Measurements from ENCODE around the gene C5.

C5 gene

DNA sequence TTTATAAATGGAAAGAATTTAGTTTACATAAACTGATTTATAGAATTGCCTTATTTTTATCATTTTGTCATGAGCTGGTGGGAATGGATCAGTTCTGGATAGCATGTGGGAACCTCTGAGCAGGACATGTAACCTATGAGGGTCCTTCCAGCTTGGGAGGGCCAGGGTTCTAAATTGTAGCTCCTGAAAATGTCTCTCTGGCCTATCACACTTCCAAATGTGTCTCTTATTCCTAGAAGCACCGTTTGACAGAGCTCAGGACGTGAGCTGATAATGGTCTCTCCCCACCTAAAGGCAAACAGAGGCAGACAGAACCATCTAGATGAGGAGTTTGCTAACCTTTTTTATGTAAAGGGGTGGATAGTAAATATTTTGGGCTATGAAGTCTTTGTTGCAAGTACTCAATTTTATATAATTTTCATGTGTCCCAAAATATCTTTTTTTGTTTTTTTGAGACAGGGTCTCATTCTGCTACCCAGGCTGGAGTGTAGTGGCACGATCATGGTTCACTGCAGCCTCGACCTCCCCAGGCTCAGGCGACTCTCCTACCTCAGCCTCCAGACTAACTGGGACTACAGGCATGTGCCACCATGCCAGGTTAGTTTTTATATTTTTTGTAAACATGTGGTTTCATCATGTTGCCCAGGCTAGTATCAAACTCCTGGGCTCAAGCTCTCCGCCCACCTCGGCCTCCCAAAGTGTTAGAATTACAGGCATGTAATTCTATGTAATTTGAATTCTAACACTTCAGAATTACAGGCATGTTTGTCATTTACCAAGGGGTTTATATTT is 127.5 kb downstream of the C5 start:
- no peak for DNase-seq

DNA sequence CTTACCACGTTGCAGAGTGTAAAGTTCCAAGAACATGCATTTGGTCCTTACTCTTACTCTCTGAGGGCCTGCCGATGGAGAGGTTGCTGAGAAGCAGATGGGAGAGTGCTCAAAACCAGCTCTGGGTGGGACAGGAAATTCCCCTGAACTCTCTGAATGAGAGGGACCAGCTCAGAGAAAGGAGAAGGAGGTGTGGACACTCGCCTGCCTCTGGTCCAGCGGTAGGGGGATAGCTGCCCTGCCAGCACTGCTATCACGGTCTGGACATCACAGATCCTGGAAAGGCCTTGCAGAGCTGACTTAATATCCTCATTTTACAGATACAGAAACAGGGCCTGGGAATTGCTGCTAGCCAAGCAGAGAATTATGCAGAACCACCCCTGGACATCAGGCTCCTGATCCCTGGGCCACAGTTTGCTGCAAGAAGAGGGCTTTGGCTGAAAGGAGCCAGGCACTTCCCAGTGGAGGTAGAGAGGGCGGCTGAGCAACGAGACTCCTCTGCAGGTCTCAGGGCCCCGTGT is 128.4 kb downstream of the C5 start:
- no peak for DNase-seq

DNA sequence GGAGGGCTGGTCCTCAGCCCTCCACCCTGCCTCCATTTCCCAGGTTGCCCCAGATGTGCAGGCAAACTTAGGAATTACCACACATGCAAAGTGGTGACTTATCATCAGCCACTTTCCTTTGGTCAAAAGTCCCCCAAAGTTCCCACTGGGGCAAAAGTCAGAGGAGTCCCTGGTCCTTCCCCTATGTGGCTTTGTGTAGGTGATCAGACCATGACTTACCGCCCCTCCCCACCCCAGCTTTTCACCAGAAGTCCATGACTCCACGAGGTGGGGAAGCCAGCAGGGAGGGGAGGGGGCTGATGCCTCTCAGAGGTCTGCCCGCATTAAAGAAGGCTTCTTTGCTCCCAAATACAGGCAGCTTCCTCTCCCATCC is 129.3 kb downstream of the C5 start:
- no peak for DNase-seq

DNA sequence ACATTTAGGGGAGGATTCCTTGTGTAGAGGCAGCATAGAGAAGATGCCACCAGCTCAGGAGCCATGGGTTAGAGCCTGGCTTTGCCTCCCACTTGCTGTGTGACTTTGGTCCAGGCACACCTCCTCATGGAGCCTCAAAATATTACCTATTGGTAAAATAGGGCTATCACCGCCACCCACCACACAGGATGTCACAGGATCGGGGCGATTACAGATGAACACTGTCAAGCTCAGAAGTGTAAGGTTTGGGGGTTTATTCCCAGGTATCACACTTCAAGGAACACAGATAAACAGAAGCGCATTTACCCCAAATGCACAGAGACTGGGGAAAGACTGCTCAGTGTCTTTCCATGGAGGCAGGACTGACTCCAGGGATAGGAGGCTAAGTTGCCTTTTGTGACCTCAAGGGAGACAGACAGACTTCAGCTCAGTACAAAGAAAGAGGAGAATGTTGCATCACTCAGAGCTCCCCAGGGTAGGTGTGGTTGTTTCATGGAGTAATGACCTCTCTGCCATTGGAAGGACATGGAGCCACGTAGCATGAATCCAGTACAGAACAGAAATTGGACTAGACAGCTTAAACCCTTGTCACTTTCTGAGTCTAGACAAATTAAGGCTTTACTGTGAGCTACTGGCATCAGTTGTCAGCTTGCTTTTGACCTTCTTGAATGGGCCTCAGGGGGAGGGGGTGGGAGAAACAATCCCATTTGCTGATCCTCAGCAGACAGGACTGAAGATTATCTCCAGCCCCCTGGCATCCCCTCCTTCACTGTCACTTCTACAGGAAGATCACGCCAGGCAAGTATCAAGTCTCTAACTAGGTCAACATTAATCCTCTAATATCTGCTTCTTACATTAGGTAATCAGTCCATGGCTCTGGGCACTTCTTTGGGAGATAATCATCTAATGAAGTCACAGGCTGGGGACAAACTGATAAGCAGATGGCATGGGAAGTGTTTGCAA is 130.0 kb downstream of the C5 start:
- DNase-seq: no peak

DNA sequence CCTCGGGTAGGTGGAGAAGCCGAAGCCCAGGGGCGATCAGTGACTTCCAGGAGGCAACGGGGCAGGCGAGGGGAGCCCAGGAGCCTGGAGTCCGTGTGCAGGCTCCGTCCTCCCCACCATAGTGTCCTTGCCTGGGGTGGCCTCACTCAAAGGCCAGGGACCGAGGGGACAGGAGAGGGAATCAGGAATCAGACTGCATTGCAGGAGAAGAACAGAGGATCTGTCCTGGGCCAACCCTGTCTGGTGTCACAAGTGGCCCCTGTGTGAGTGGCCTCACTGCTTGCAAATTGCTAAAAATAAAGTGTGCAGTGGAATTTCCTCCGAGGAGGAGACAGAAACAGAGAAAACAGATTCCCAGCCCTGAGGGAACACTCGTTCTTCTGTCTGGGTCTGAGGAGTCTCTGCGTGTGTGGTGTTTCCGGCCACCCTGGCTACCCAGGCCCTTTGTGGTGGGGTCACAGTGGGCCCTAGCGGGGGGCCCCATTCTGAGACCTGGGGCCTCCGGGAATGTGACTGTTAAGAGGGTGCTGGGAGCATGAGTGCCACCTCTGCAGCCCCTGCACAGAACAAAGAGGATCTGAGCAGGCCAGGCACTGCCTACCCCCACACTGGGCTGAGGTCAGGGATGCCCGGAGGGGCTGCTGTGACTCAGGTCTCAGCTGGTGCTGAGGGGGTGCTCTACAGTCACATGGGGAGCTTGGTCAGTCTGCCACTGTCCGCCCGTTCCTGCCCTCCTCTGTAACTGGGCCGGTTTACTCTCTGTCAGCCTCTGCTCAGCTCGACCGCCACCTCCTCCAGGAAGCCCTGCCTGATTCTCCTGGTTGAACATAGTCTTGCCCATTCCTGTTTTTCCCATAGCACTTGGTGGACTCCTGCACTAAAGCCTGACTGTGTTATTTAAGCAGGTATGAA is 130.9 kb downstream of the C5 start:
- DNase-seq: no peak

DNA sequence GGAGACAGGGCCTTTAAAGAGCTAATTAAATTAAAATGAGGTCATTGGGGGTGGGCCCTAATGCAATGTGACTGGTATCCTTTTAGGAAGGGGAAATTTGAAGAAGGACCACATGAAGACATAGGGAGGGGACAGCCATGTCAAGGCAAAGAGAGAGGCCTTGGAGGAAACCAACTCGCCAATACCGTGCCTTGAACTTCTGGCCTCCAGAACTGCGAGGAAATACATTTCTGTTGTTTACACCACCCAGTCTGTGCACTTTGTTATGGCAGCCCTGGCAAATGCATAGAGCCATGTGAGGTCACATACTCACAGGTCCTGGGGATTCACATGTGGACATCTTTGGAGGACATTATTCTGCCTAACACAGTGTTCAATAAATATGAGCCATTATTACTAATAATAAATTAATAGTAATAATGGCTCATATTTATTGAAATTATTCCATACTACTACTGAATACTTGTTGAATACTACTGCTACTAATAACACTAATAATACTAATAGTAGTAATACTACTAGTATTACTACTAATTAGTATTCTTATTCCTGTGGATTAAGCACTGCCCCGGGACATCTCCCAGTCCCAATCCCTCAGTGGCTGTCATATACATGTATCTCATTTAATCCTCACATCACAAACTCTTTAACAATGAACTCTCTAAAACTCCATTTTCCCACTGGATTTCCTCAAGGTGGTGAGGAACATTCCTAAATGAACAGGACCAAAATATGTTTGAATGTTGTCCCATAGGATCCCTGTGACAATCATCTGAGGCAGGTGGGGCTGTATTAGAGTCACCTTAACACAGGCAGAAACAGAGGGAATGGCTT is 131.9 kb downstream of the C5 start:
- DNase-seq: no peak

DNA sequence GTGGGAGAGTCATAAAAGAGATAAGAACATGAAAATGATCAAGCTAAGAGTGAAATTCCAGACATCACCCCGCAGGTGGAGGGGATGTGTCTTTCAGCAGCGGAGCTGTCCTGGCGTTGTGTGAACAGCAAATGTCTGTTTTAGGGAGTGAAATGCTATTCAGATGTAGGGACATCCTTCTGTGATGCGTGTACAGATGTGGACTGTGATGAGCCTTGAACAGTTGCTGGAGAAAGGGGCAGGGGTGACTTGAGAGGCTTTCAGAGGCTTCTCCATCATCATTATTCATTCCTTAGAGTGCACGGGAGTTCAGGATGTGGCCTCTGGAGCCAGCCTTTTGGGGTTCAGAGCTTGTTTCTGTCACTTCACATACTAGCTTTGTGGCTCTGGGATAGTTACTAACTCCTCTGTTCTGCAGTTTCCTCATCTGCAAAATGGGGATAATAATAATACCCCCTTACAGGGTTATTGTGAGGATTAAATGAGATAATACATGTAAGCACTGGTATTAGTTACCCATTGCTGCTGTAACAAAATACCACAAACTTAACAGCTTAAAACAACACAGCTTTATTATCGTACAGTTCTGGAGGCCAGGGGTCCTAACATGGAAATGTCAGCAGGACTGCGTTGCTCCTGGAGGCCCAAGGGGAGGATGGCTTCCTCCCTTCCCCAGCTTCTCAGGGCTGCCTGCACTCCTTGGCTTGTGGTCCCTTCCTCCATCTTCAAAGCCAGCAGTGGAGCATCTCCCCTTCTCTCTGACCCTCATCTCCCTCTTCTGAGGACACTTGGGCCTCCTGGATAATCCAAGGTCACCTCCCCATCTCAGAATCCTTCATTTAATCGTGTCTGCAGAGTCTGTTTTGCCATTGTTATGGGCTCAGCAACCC is 132.8 kb downstream of the C5 start:
- no peak for DNase-seq

DNA sequence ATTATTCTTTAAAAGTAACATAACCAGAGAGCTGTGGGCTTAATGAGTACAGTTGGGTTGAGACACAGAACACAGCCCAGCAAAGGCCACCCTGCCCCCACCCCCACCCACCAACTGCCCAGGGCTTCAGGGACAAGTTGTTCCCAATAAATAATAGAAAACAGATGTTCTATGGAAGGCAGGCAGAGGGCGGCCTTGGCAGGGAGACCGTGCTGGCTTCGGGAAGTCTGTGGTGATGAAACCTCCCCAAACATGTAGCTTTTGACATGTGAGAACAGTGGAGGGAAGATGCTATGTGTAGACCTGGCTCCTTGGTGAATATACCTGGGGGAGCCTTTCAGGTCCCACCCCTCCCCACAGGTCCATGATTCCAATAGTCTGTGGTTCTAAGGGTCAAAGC is 133.5 kb downstream of the C5 start:
- no peak for DNase-seq

DNA sequence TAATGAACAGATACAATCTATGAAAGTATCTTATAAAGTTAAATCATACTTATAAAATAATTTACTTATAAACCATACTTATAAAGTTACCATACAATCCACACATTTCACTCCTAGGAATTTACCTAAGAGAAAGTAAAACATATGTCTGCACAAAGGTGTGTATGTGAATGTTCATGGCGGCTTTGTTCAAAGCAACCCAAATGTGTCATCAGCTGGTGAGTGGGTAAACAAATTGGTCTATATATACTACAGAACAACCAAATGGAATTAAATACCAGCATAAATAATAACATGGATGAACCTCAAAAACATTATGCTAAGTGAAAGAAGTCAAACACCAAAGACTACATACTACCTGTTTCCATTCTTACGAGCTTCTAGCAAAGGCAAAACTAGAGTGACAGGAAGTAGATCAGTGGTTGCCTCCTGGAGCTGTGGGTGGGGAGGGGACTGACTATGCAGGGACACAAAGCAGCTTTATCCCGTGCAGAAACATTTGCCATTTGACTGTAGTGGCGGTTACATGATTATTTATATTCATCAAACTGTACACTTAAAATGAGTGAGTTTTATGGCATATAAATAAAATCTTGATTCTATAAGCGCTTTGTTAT is 134.1 kb downstream of the C5 start:
- DNase-seq: no peak

DNA sequence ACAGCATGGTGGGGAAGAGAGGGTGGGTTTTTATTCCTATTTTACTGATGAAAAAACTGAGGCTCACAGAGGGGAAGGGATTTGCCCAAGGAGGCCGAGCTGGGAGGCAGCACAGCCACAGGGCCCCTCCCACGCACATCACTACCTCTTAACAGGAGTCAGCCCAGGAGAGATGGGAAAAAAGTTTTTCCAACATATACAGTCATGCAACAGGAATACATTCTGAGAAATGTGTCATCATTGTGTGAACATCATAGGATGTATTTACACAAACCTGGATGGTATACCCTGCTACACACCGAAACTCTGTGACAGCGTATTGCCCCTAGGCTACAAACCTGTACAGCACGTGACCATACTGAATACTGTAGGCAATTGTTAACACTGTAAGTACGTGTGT is 135.1 kb downstream of the C5 start:
- no peak for DNase-seq

DNA sequence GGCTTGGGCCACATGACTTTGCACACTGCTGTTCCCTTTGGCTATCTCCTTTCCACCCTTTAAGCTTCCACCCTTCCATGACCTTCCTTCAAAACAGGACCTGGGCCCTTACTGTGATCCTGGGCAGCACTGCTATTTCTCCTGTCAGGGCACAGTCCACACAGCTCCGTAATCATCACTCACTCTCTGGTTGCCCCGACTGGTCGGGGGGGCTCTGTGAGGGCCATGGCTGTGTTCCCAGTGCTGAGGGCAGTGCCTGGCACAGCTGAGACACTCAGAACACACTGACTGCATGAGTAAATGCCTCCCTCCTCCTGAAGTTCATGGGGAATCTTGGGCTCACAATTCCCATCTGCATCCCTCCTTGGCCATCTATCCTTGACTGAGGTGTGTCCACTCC is 135.7 kb downstream of the C5 start:
- no peak for DNase-seq

DNA sequence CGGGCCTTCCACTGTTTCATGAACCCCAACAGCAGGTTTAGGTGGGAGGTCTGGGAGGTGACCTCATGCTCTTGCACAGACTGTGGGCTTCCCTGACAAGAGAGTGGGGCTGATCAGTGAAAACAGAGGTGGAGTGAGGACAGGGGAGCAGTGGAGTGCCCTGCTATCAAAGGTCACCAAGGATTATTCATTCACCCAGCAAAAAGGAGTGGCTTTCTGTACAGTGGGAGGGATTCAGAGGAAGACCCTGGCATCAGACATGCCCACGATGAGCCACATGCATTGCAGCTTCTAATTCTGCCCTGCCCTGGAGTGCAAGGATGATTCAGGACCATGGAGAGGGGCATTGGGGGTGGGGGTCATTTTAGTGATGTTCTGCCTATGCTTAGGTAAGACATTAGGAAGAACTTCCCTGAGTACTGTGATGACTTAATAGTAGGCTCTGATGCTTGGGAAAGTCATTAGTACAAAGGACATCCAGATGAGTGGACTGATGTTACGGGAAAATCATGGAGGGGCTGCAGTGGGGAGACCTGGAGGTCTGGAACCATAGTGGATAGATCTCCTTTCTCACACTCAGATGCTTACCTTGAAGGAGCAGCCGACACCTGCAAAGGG is 136.3 kb downstream of the C5 start:
- no peak for DNase-seq

DNA sequence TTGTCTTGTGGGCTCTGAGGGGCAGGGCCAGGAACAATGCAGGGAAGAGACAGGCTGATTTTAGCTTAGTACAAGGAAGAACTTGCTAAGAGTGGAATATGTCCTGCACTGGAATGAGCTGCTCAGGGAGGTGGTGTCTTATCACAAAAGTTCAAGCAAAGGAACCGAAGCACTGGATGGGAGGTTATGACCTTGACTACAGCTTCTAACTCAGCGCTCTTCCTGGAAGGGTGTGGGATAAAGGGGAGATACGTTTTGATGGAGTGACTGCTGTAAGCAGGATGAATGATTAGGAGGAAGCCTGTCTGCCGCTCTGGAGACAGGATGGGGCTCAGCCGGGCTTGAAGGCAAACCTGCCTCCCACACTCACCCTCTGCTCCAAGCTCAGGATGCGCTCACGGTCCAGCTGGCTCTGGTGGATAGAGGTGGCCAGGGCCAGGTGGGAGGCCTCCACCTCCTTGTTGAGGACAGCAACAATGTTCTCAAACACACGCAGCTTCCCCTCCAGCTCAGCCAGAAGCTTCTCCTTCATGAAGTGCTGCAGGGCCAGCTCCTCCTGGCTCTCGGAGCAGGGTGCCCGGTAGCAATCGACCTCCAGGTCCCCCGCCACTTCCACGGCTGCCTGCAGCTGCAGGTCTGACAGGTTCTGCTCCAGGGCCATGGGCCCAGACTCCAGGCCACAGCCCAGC is 137.0 kb downstream of the C5 start:
- DNase-seq: no peak

DNA sequence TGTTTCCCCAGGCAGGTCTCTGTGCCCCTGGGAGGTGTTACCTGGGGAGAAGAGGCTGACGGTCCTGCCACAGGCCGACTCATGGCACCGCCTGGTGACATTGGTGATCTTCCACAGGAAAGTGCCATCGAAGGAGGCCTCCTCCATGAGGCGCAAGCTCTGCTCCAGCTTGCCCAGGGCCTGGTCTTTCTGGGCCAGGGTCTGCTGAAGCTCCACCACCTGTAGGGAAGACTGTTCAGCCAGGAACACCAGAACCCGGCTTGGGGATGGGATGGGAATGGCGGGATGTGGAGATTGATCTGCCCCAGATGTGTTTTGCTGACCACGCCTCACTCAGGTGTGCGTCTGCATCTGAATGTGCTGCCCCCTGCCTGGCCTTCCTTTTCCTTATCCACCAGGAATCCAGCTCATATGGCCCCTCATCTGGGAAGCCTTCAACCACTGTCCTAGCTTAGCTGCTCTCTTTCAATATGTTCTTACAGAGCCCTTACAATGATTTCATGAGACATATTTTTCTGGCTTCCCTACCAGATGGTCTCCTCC is 138.7 kb downstream of the C5 start:
- no peak for DNase-seq

DNA sequence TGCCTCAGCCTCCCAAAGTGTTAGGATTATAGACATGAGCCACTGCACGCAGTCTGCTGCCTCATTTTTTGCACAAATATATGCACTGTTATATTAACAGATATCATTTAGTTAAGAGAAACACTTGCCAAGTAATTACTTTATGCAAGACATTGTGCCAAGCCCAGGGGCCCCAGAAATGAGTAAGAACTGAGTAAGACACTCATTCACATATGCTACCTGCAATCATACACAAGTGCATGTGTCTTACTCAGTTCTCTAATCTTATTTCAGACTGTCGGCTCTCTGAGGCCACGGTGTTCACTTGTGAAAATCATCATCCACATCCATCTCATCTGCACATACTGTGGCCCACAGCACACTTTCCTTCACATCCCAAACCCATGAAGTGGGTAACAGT is 139.4 kb downstream of the C5 start:
- DNase-seq: no peak

DNA sequence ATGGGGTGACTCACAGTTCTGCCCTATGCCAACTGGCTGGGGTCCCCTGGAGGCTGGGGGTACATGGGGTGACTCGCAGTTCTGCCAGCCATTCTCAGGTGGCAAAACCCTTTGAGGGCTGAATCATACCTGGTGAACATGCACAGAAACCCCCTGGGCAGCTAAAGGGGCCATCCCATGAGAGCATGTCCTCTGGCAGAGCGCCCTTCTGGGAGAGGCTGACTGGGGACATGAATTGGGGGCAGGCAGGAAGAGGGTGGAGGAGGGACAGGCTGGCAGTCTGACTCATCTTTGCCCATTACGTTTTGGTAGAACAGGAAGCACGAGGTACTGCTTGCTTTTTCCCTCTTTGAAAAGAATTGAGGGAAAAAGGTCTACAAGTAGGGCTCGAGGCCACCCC is 140.2 kb downstream of the C5 start:
- DNase-seq: peak; percentile 64

DNA sequence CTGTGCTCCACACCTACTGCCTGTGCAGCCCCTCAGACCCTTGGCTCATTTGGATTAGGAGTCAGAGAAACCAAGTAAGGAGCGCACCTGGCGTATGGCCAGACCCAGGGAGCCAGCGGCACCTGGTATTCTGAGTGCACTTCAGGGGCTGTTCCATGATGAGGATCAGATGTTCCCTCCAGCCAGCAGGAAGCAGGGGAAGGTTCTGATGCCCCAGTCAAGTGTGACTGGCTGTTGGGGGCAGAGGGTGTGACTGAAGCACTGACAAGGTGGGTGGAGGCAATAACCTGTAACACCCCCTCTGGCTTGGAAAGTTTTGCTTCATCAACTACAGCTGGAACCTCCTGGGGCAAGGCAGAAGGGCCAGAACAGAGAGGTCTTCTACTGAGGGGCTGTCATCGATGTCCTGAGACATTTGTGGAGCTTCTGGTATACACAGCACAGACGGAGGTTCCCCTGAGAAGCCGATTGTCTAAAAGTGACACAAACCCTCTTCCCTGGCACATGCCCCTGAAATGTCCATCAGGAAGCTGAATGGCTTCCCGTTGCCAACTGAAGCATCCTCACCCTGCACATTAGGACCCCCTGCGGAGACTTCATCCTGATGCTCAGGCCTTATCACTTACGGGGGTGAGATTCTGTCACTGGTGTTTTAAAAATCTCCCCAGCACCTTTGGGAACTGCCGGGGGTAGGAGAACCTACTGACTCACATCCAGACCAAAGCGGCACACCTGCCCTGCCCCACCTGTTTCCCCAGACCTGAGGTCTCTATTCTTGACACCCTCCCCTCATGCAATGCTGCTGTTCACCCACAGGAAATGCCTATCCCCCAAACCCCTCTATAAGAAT is 144.5 kb downstream of the C5 start:
- no peak for DNase-seq

DNA sequence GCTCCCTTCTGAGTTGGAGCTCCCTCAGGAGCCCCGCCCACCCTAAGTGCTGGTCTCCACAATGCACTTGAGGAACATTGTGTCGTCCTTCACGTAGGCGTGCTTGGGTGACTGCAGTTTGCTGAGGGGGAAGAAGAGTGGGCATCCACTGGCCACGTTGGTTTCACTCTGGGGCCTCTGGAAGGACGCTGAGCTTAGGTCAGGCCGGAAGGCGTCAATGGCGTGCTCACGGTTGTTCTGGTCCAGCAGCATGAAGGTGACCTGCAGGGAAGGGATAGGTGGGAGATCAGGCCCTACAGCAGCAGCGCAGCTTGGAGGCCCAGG is 145.1 kb downstream of the C5 start:
- DNase-seq: no peak

All from T1000 (cell line).